WTC11 (cell line): ENCODE results near the gene RAD50.

Experiments used
- CTCF ChIP-seq: fragments of 200-600 bp; IDR thresholded peaks from 2 replicates; pipeline ENCODE4 v1.8.0; 2022; ENCODE audit warnings: antibody characterized with exemption
- IRF2 ChIP-seq: sonication (generic); formaldehyde crosslinking; IDR thresholded peaks from 2 replicates; pipeline ENCODE4 v1.8.0; 2022; ENCODE audit warnings: low read depth, missing genetic modification reagents, borderline replicate concordance
- MAX ChIP-seq: sonication (generic); formaldehyde crosslinking; IDR thresholded peaks from 2 replicates; pipeline ENCODE4 v1.8.0; 2022; ENCODE audit warnings: mild to moderate bottlenecking, missing genetic modification reagents

GRCh38 chr5:132601071-132601728 lies 44.4 kb downstream of the RAD50 start:
- TF ChIP-seq CTCF (no peak), IRF2 (CRISPR knock-in tag) (no peak), MAX (CRISPR knock-in tag) (no peak)
